GM12873 (cell line): Measurements from ENCODE around the gene UMPS.

Experiments
- CTCF ChIP-seq: IDR thresholded peaks from 2 replicates; pipeline ENCODE4 v1.5.1; 2012; ENCODE audit warnings: low read depth, mild to moderate bottlenecking, moderate library complexity, low read length, control low read depth; ENCODE audit not compliant: insufficient read depth; ENCODE audit errors: missing control alignments

UMPS gene

GRCh38 chr3:124688581-124689454, 41.4 kb upstream of the UMPS start:
- peak; percentile 83 for TF ChIP-seq CTCF

- TF ChIP-seq CTCF: no peak
These were observed 38.7 kb upstream of the UMPS start for GRCh38 chr3:124691599-124691998.

GRCh38 chr3:124694486-124694885, 35.8 kb upstream of the UMPS start:
- TF ChIP-seq CTCF: no peak

DNA sequence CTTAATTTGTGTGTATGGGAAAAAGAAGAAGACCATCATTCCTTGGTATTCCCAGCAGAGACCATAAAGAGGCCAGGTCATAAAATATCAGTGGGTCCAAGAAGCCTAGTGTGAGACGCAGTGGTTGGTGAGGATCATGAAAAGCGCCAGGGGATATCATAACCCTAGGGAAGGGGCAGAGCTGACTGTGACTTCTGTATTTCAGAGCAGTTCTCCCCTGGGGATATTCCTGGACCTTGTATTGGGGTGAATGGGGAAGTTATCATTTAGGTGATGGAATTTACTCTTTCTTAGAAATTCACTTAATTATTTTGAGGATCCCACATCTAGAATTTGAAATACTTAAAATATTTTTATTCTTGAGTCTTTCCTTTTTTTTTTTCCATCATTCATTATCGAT, 34.9 kb upstream of the UMPS start:
- no peak for TF ChIP-seq CTCF

DNA sequence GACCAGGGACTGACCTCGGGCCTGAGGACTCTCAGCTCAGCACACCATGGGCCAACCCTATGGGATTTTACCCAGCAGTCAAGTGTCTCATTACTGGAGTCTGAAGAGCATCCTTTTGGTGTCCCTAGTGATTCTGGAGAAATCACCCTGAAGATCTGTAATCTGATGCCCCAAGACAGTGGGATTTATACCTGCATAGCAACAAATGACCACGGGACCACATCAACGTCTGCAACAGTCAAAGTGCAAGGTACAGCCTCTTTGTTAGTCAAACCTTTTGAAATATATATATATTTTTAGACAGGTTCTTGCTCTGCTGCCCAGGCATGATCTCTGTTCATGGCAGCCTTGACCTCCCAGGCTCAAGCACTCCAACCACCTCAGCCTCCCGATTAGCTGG, 34.2 kb upstream of the UMPS start:
- no peak for TF ChIP-seq CTCF

- no peak for TF ChIP-seq CTCF
These were observed 33.0 kb upstream of the UMPS start for GRCh38 chr3:124697302-124697701.

DNA sequence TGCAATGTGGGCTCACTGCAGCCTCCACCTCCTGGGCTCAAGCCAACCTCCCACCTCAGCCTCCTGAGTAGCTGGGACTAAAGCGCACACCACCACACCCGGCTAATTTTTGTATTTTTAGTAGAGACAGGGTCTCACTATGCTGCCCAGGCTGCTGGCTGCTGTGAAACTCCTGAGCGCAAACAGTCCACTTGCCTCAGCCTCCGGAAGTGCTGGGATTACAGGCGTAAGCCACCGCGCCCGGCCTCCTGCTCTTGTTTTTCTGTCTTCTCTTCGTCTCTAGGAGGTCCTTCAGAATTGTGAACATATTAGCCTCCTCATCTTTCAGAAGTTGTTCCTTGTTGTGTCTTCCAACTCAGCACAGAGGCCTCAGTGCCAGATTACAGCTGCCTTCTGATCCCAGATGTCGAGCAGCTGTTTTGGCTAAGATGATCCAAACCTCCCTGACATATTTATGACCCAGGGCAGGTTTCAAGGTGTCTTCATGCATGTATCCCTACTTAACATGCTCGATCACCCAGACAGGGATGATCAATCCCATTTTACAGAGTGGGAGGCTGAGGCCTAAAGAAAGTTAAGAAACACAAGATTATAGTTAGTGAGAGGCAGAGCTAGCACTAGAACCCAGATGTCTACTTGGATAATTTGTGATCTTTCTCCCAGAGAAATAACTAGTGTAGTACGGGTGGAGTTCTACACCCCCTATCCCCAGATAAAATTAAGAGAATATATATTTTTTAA, 32.1 kb upstream of the UMPS start:
- no peak for TF ChIP-seq CTCF
